ENCODE measurements around the gene ACTN1. TPM values are rescaled to one million over a fixed set of nuclear protein-coding genes. Genes with fewer than 3 reads are reported as not detected.
A peak's percentile ranks its signal among the peaks of the same experiment; 100 is the strongest.

Gene ACTN1
- total RNA-seq, 1 donor from 2014 or later = 1,102 TPM

DNA sequence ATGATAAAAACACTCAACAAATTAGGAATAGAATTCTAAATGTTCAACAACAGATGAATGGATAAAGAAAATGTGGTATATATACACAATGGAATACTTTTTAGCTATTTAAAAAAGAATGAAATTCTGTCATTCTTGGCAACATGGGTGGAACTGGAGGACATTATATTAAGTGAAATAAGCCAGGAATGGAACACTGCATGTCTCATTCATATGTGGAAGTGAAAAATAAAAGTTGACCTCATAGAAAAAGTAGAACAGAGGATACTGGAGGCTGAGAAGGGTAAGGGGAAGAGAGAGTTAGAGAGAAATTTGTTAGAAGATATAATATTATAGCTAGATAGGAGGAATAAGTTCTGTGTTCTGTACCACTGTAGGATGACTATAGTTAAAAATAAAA lies 150.4 kb downstream of the ACTN1 start:
- Mint-ChIP-seq H3K4me1 (ENCODE audit: low read depth) (peaks cover 3% of the 10 kb centered on the region), H3K36me3 (ENCODE audit: low read depth) (peaks cover 13% of the 10 kb centered on the region), H3K9me3 (ENCODE audit: low read depth) (peaks cover 24% of the 10 kb centered on the region), H3K4me3 (ENCODE audit: unreplicated experiment) (no peak overlapping the region), H3K27ac (ENCODE audit: unreplicated experiment) (peak overlapping the region; percentile 47), H3K27me3 (ENCODE audit: low read depth) (no peaks in the 10 kb centered on the region)
- no peak for DNase-seq (ENCODE audit: low spot score)
- TF ChIP-seq, protein P1, sequence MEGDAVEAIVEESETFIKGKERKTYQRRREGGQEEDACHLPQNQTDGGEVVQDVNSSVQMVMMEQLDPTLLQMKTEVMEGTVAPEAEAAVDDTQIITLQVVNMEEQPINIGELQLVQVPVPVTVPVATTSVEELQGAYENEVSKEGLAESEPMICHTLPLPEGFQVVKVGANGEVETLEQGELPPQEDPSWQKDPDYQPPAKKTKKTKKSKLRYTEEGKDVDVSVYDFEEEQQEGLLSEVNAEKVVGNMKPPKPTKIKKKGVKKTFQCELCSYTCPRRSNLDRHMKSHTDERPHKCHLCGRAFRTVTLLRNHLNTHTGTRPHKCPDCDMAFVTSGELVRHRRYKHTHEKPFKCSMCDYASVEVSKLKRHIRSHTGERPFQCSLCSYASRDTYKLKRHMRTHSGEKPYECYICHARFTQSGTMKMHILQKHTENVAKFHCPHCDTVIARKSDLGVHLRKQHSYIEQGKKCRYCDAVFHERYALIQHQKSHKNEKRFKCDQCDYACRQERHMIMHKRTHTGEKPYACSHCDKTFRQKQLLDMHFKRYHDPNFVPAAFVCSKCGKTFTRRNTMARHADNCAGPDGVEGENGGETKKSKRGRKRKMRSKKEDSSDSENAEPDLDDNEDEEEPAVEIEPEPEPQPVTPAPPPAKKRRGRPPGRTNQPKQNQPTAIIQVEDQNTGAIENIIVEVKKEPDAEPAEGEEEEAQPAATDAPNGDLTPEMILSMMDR (IDR thresholded peaks at IDR 0.05) = no peak

DNA sequence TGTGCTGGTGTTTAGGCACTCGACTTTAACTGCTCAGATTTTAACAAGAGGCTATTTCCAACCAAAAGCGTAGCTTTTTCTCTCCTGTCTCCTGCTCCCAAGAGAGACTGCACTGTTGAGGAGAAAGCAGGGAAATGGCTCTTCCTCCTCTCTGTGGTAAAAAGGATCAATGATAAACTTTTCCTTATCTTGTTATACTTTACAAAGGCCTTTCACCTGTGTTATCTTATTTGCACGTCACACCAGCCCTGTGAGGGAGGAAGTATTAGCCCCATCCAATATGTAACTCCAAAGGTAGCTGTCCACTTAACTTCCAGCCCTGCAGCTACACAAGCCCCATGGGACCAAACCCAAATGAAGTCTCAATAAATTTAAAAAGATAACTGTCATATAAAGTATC lies 153.4 kb downstream of the ACTN1 start:
- H3K36me3 Mint-ChIP-seq (ENCODE audit: low read depth) = peaks cover 5% of the 10 kb centered on the region
- no peak for DNase-seq (ENCODE audit: low spot score)
- no peaks in the 10 kb centered on the region for H3K27me3 Mint-ChIP-seq (ENCODE audit: low read depth)
- H3K4me3 Mint-ChIP-seq (ENCODE audit: unreplicated experiment) = no peak overlapping the region
- peak overlapping the region; percentile 49 for H3K27ac Mint-ChIP-seq (ENCODE audit: unreplicated experiment)
- peaks cover 5% of the 10 kb centered on the region for H3K4me1 Mint-ChIP-seq (ENCODE audit: low read depth)
- H3K9me3 Mint-ChIP-seq (ENCODE audit: low read depth) = peaks cover 4% of the 10 kb centered on the region
- TF ChIP-seq, protein P1 (IDR thresholded peaks at IDR 0.05) = no peak

DNA sequence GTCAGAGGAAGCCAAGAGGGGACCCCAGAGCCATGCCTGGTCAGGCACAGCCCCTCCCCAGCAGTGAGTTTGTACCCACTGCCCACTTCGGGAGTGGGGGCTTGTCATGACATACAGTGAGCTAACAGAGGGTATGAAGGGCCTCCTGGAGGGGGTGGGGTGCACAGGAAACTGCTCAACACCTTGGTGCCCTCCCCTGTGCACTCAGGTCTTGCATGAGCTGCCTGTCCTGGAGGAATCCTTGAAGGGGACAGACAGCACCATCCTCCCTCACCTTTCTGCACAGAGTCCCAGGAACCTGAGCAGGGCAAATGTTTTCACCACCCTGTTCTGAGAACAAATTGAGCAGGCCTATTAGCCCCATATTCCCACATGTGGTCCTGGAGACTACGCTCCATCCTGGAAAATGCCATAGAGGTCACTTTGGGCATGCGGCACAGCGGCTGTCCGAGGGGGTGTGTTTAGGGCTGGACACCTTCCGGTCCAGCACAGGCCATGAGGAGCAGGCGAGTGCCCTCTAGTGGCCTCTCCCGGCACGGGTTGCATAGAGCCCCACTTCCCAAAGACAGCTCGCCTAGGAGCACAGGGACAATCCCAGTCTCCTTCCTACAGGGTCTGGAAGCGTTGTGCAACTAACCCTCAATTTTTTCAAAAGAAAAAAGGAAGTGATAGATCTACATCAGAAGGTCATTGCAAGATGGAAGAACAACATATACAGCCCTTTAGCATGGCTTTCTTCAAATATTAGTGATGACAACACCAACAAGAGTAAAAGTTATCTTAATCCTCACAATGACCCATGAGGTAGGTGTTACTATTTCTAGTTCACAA lies 154.4 kb downstream of the ACTN1 start:
- no peak overlapping the region for H3K27ac Mint-ChIP-seq (ENCODE audit: unreplicated experiment)
- H3K9me3 Mint-ChIP-seq (ENCODE audit: low read depth) = no peaks in the 10 kb centered on the region
- no peak for DNase-seq (ENCODE audit: low spot score)
- no peaks in the 10 kb centered on the region for H3K27me3 Mint-ChIP-seq (ENCODE audit: low read depth)
- TF ChIP-seq, protein P1 (IDR thresholded peaks at IDR 0.05) = peak; percentile 88
- no peak overlapping the region for H3K4me3 Mint-ChIP-seq (ENCODE audit: unreplicated experiment)
- peaks cover 8% of the 10 kb centered on the region for H3K4me1 Mint-ChIP-seq (ENCODE audit: low read depth)
- peaks cover 7% of the 10 kb centered on the region for H3K36me3 Mint-ChIP-seq (ENCODE audit: low read depth)

DNA sequence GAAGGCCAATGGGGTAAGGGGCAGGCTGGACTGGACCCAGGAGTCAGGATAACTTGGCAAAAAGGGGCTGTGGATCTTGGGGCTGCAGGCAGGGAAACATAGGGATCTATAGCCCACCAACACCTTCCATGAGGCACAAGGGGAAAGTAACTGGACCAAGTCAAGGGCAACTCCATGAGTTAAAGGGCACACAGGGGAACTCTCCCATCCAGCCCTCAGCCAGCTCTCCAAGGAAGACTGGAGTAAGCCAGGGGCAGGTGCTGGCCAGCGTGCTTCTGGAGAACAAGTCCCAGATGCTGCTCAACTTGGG lies 154.9 kb downstream of the ACTN1 start:
- no peak overlapping the region for H3K4me3 Mint-ChIP-seq (ENCODE audit: unreplicated experiment)

More for the DNA sequence above, 154.9 kb downstream of the ACTN1 start:
- Mint-ChIP-seq H3K27ac (ENCODE audit: unreplicated experiment) (no peak overlapping the region), H3K36me3 (ENCODE audit: low read depth) (peaks cover 7% of the 10 kb centered on the region), H3K9me3 (ENCODE audit: low read depth) (no peaks in the 10 kb centered on the region), H3K4me1 (ENCODE audit: low read depth) (peaks cover 14% of the 10 kb centered on the region), H3K27me3 (ENCODE audit: low read depth) (no peaks in the 10 kb centered on the region)
- no peak for DNase-seq (ENCODE audit: low spot score)
- TF ChIP-seq, protein P1 (IDR thresholded peaks at IDR 0.05) = no peak

Other genes starting within 250 kb of the ACTN1 start
- 82.5 to 195 TPM (median 180 TPM) in 3 replicates for gene ZFP36L1, start 186.2 kb downstream of the ACTN1 start, total RNA-seq
- 48.1 to 56.9 TPM (median 48.3 TPM) in 3 replicates for gene DCAF5, start 173.8 kb upstream of the ACTN1 start, total RNA-seq
- gene EXD2, start 212.2 kb upstream of the ACTN1 start, total RNA-seq = 25.3 to 28.3 TPM (median 27.0 TPM) in 3 replicates